Measurements from ENCODE around the gene LRG1.
"Not testable (repeated sequence)": the region's sequence is repeated elsewhere in the genome, so short reads cannot be mapped to it uniquely, and the experiment has no call there.

LRG1 gene

GRCh38 chr19:4575267-4576015 lies 35.6 kb upstream of the LRG1 start:
- peak; percentile 84 for DNase-seq

GRCh38 chr19:4573682-4574081 lies 33.8 kb upstream of the LRG1 start:
- no peak for DNase-seq

- peak; percentile 74 for DNase-seq
Measured at GRCh38 chr19:4571305-4571917, 31.6 kb upstream of the LRG1 start.

GRCh38 chr19:4570916-4571304 lies 31.1 kb upstream of the LRG1 start:
- no peak for DNase-seq

GRCh38 chr19:4570402-4570801 lies 30.6 kb upstream of the LRG1 start:
- DNase-seq, result no peak

GRCh38 chr19:4568886-4569285 lies 29.1 kb upstream of the LRG1 start:
- DNase-seq, result no peak

- no peak for DNase-seq
Measured at GRCh38 chr19:4567584-4568071, 27.8 kb upstream of the LRG1 start.

- DNase-seq, result no peak
Measured at GRCh38 chr19:4566402-4567051, 26.7 kb upstream of the LRG1 start.

- DNase-seq, result not testable (repeated sequence)
Measured at GRCh38 chr19:4563562-4563961, 23.7 kb upstream of the LRG1 start.

GRCh38 chr19:4562085-4562484 lies 22.2 kb upstream of the LRG1 start:
- DNase-seq, result not testable (repeated sequence)

- no peak for DNase-seq
Measured at GRCh38 chr19:4559569-4559968, 19.7 kb upstream of the LRG1 start, which contains the start of gene SEMA6B. SEMA6B (minus strand) TSS chr19:4559684; CDS start chr19:4558457, 1,227 bp downstream.

- DNase-seq, result no peak
Measured at GRCh38 chr19:4557971-4558941, 18.4 kb upstream of the LRG1 start.

- no peak for DNase-seq
Measured at GRCh38 chr19:4557144-4557970, 17.5 kb upstream of the LRG1 start.

GRCh38 chr19:4556597-4557127 lies 16.8 kb upstream of the LRG1 start:
- no peak for DNase-seq

GRCh38 chr19:4555657-4556561 lies 16.1 kb upstream of the LRG1 start:
- no peak for DNase-seq

- no peak for DNase-seq
Measured at GRCh38 chr19:4554717-4555116, 14.9 kb upstream of the LRG1 start.

GRCh38 chr19:4553775-4554174 lies 13.9 kb upstream of the LRG1 start:
- no peak for DNase-seq

GRCh38 chr19:4553092-4553695 lies 13.4 kb upstream of the LRG1 start:
- DNase-seq, result no peak

GRCh38 chr19:4552525-4552819 lies 12.6 kb upstream of the LRG1 start:
- DNase-seq, result no peak

GRCh38 chr19:4550479-4551050 lies 10.7 kb upstream of the LRG1 start:
- DNase-seq, result no peak
